G401.6 (cell line): ENCODE measurements around the gene LAMC2.
"Not testable (repeated sequence)": the region's sequence is repeated elsewhere in the genome, so short reads cannot be mapped to it uniquely, and the experiment has no call there.

Source experiments
- FAIRE-seq: peaks from 2 replicates; lab custom pipeline; 2012; peaks lifted over from hg19 to GRCh38; lab: Jason Lieb, UNC

Gene LAMC2

GRCh38 chr1:183185941-183186490, at the start of gene LAMC2:
Gene LAMC2 (plus strand): TSS chr1:183186264. CDS start chr1:183186353, 89 bp downstream.
- no peak for FAIRE-seq

- FAIRE-seq, result no peak
Observed at GRCh38 chr1:183137782-183138181, 48.3 kb upstream of the LAMC2 start.

- FAIRE-seq, result no peak
Observed at GRCh38 chr1:183138301-183138700, 47.8 kb upstream of the LAMC2 start.

- no peak for FAIRE-seq
Observed at GRCh38 chr1:183139281-183139942, 46.7 kb upstream of the LAMC2 start.

- FAIRE-seq, result no peak
Observed at GRCh38 chr1:183140633-183141032, 45.4 kb upstream of the LAMC2 start.

GRCh38 chr1:183142171-183142570, 43.9 kb upstream of the LAMC2 start:
- no peak for FAIRE-seq

- no peak for FAIRE-seq
Observed at GRCh38 chr1:183143576-183144315, 42.3 kb upstream of the LAMC2 start.

- FAIRE-seq, result no peak
Observed at GRCh38 chr1:183144752-183145151, 41.3 kb upstream of the LAMC2 start.

- no peak for FAIRE-seq
Observed at GRCh38 chr1:183147735-183148134, 38.3 kb upstream of the LAMC2 start.

- FAIRE-seq, result no peak
Observed at GRCh38 chr1:183148599-183148998, 37.5 kb upstream of the LAMC2 start.

- FAIRE-seq, result no peak
Observed at GRCh38 chr1:183149273-183149672, 36.8 kb upstream of the LAMC2 start.

- not testable (repeated sequence) for FAIRE-seq
Observed at GRCh38 chr1:183150032-183150431, 36.0 kb upstream of the LAMC2 start.

GRCh38 chr1:183150445-183150844, 35.6 kb upstream of the LAMC2 start:
- no peak for FAIRE-seq

- FAIRE-seq, result no peak
Observed at GRCh38 chr1:183152180-183152579, 33.9 kb upstream of the LAMC2 start.

- FAIRE-seq, result no peak
Observed at GRCh38 chr1:183155939-183156338, 30.1 kb upstream of the LAMC2 start.

- FAIRE-seq, result no peak
Observed at GRCh38 chr1:183159960-183160359, 26.1 kb upstream of the LAMC2 start.

- no peak for FAIRE-seq
Observed at GRCh38 chr1:183161391-183161790, 24.7 kb upstream of the LAMC2 start.

GRCh38 chr1:183163316-183163715, 22.7 kb upstream of the LAMC2 start:
- no peak for FAIRE-seq

GRCh38 chr1:183164340-183164739, 21.7 kb upstream of the LAMC2 start:
- FAIRE-seq, result no peak

- no peak for FAIRE-seq
Observed at GRCh38 chr1:183164963-183165362, 21.1 kb upstream of the LAMC2 start.

- no peak for FAIRE-seq
Observed at GRCh38 chr1:183165456-183165855, 20.6 kb upstream of the LAMC2 start.

- no peak for FAIRE-seq
Observed at GRCh38 chr1:183166454-183166853, 19.6 kb upstream of the LAMC2 start.

GRCh38 chr1:183167676-183168075, 18.4 kb upstream of the LAMC2 start:
- no peak for FAIRE-seq

- FAIRE-seq, result no peak
Observed at GRCh38 chr1:183168308-183168707, 17.8 kb upstream of the LAMC2 start.
